ENCODE measurements around the gene FOXP4. TPM values are rescaled to one million over a fixed set of nuclear protein-coding genes. Genes with fewer than 3 reads are reported as not detected.

FOXP4 gene
- total RNA-seq, result 9.8 and 11.7 TPM in 2 replicates

GRCh38 chr6:41545703-41546474 lies at the start of gene FOXP4:
Gene FOXP4, plus strand, starts transcription at chr6:41546381. Its CDS starts 19,380 bp downstream, at chr6:41565761.

DNA sequence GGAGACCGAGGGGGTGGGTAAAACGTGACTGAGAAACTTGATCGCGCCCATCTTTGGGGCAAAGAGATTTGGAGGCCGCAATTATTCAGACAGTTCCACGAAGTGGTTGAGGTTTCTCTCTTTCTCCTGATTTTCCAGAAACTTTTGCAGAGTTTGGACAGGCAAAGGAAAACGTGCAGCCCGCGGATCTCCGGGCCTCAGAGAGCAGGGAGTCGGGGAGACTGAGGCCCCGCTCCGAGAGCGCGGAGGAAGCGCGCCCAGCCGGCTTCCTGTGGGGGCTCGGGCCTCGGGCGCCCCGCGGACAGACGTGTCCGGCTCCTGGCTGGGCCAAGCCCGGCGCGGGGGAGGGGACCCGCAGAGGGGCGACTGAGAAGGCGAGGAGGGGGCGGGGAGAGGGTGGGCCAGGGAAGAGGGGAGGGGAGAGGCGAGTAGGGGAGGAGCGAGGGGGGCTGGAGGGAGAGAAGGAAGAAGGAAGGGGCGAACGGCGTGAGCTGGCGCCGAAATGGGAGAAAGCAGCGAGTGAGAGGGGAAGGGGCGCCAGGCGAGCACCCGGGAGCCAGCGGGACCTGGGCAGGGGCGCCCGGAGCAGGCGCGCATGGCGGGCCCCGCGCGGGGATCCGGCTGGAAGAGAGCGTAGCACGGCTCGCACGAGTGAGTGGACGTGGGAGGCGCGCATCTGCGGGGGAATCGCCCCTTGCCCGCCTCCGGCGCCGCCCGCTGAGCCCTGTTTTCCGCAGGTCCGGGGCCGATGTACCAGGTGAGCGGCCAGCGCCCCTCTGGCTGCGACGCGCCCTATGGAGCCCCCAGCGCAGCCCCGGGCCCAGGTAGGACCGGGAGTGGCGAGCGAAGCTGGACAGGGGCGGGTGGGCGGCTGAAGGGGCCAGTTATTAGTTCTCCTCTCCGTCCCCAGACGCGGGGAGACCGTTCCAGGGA lies 92.1 kb downstream of the FOXP4 start, which contains the start of gene MDFI:
Gene MDFI, plus strand, starts transcription at position 467 of the 933 bp plus-strand sequence. Its CDS starts 282 bp downstream, at position 749.

Other genes with a start within 250 kb of the FOXP4 start
- not detected in 2 replicates for gene NCR2, start 210.8 kb upstream of the FOXP4 start, total RNA-seq
- gene MDFI, start 92.1 kb downstream of the FOXP4 start, total RNA-seq, result 38.1 and 123 TPM in 2 replicates
- gene TFEB, start 189.2 kb downstream of the FOXP4 start, total RNA-seq, result 7.4 and 7.8 TPM in 2 replicates
- gene PGC, start 201.0 kb downstream of the FOXP4 start, total RNA-seq, result 0.24 TPM in 1 of 2 replicates, not detected in the other
- 2.1 TPM in 2 replicates for gene FRS3, start 233.5 kb downstream of the FOXP4 start, total RNA-seq
- 0.65 and 1.6 TPM in 2 replicates for gene PRICKLE4, start 234.4 kb downstream of the FOXP4 start, total RNA-seq
- gene TOMM6, start 241.3 kb downstream of the FOXP4 start, total RNA-seq, result 168 and 177 TPM in 2 replicates

Data from epithelial cell of alveolus of lung (primary cell).